HG02938 (cell line): ENCODE measurements around the gene RAB3B.

Experiments used
- ATAC-seq: cut with Tn5 transposase; IDR thresholded peaks from one replicate; pipeline ENCODE4 v1.9.1; 2021; ENCODE audit warnings: mild to moderate bottlenecking, moderate library complexity; ENCODE audit not compliant: unreplicated experiment

The RAB3B gene

DNA sequence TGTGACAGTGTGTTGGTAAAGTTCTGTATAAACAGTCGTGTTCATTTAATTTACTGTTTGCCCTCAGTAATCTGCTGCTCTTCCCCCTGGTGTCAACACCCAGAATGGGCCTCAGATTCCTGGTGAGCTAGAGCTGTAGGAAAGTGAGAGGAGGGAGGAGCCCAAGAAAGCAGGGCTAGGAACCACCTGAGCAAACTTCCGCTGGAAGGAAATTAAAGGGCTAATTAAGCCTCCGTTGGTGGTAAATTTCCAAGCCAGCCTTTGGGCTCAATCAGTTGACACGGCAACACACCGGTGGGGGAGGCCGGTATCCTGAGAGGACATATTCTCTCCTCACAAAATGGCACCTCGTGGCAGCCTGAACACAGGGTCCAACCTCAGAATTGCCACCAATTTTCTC is 32.9 kb downstream of the RAB3B start:
- no peak for ATAC-seq

DNA sequence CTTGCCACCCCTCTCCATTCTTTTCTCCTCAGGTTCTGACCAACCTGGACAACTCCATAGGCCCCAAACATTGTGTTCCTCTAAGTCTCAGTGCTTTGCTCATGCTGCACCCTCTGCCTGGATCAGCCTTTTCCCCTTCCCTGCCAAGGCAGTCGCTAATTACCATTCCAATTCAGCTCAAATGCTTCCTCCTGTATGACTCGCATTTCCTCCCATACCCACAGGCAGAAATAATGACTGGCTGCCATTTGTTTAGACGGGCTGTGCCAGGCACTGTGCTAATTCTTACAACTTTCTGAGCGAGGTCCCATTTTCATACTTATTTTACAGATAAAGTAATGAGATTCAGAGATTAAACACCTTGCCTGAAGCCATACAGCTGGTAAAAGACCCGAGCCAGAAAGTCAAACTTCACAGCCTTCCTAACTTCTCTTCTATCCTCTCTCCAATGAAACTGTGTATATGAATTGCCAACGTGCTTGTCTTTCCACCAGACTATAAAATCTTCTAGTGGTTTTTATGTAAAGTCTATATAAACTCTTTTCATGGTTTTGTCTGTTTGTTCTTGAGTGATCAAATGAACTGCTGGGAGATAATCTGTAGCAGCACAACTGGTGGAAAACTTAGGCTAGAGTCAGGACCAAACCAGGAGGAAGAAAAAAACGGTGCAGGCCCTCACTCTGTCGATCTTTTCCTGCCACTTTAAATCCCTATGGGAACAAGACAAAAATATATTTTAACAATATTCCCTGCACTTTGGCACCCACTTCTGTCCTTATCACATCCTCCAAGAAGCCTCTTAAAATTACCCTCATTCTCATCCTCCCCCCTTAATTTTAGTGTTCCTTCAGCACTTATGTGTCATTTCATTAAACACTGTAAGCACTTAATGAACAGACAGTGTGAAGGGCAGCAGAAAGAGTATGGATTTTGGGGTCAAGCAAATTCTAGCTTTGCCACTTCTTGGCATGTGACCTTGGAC is 33.7 kb downstream of the RAB3B start:
- no peak for ATAC-seq

DNA sequence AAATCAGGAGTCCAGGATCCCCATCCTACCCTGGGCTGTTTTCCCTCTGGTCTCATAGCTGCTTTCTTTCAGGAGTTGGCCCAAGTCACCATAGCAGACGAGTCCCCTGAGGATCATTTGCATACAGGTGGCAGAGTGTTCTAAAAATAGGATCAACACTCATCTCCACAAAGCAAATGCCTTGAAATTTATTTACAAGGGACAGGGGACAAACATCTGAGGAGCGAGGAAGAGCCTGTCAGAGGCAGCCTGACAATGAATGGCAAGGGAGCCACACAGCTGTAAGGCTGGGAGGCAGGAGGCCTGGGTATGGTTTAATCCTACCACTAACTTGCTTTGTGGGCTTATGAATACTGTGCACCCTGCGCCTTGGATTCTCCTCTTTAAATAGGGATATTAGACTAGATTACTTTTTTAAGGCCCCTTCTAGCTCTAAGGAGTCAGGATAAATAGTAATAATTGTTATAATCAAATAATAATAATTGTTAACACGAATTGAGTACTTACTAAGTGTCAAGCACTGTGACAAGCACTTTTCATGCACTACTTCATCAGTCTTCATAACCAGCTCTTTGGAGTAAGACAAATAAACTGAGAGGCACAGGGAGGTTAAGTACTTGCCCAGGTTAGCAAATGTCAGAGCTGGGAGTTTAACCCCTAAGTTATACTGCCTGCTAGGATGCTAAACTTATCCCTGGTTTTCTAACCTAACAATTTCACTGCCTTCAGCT is 34.5 kb downstream of the RAB3B start:
- peak; percentile 53 for ATAC-seq

- ATAC-seq: no peak
Observed at GRCh38 chr1:51954783-51955182, 35.7 kb downstream of the RAB3B start.

DNA sequence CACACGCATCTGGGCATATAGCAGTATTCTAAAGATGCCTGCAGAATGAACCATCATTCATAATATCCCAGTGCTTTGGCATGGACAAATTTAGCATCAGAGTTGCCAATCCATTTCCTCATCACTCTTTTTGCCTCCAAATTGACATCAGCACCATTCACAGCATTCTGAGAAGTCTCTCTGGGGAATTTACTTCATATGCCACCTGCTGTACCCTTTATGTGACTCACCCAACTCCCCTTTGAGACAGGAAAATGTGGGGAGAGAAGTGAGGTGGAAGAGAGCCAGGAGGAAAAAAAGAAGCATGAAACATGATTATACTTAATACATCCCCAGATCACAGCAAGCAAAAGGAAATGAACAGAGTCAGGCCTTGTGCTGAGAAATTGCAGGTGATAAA is 37.4 kb downstream of the RAB3B start:
- ATAC-seq: no peak

- ATAC-seq: no peak
Observed at GRCh38 chr1:51952638-51953037, 37.9 kb downstream of the RAB3B start.

DNA sequence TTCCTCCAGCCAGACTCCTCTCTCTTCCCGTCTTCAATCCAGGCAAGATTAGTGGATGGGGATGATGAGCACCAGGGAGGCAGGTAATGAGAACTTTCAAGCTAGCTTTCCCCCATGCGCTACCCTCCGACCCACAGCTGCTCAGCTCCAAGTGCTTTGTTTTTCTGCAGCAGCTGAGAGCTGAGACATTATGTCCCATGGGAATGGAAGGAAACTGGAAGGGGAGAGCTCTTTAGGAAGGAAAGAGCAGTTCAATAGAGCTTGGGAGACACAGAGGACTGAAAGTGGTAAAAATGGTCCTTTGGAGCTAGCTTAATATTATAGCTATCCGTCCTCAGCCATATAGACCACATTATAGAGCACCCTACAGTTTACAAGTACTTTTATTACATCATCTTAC is 39.8 kb downstream of the RAB3B start:
- no peak for ATAC-seq

- no peak for ATAC-seq
Observed at GRCh38 chr1:51949014-51949702, 41.3 kb downstream of the RAB3B start.

DNA sequence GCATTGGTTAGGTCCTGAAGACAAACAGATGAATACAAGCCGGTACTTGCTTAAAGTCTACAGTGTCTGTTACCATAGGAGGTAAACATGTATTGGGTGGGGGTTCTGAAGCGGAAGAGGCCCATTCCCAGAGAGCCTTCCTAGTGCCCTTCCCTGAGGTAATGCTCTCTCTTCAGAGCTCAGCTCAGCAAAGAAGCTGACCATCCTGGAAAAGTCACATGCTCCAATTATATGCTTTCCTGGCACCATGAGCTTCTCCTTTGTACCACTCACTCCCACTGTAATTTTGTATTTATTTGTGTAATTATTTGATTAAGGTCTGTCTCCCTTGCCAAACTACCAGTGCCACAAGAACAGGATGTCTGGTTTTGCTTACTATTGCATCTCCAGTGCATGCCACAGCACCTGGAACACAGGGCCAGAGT is 42.0 kb downstream of the RAB3B start:
- no peak for ATAC-seq

DNA sequence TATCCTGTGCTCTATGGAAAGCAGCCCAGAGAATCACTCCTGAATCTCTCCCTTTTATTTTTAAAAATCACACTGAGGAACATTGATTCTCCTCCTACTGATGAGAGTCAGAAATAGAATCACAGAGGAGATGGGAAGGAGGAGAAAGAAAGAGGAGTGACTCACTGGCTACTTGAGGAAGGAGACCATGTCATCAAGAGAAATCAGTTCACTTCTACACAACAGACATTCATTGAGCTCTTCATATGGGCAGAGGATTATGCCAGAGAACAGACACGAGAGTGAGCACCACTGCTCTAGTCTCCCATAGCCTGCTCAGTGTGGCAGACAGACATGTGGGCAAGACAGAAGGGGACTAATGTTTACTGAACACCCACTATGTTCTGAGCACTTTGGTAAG is 44.2 kb downstream of the RAB3B start:
- ATAC-seq: no peak

DNA sequence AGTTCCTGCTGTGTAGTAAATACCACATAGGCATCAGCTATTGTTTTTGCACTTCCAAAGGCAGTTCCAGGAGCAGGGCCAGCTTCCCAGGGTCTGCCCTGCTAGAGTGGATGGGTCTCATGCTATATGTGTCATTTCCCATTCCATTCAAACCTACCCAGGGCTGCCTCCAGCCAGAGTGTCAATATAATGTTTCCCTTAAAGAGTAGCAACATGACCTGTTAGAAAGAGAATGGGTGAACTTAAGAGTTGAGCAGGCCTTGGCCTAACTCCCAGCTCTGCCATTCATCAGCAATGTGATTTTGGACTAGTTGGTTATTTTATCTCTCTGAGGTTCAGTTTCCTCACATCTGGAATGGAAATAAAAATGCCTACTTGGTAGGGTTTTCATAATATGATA is 44.9 kb downstream of the RAB3B start:
- ATAC-seq: no peak

DNA sequence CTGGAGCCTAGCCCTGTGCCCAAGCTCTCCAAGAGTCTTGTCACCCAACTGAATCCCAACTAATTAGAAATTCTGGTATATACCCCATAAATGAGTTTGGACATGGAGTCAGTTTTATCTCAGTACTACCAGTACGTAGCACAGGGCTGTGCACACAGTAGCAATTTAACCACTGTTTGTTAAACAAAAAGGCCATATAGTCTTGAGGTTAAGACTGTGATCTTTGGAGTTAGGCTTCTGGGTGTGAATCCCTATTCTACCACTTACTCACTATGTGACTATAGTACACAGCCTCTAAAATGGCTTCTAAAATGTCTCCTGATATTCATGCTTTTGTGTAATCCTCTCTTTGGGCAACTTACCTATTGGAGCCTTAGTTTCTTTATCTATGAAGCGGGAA is 48.2 kb downstream of the RAB3B start:
- ATAC-seq: no peak

DNA sequence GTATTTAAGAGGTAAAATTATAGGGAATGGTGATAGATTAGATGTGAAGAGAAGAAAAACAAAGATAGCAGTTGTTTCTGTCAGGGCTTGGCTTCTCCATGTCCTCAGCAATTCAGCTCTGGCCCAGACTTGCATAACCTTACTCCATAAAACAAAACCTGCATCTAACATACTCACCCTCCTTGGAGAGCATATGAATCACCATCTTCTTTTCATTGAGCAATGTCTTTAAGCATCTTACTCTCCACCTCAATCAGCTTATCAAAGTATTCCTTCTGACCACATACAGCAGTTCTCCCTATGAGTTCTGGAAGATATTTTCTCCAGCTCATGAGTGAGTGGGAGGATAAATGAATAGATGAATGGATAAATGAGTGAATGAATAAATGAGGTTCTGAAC is 49.0 kb downstream of the RAB3B start:
- no peak for ATAC-seq

- ATAC-seq: no peak
Observed at GRCh38 chr1:51937112-51937511, 53.4 kb downstream of the RAB3B start.

- ATAC-seq: no peak
Observed at GRCh38 chr1:51936531-51936930, 54.0 kb downstream of the RAB3B start.

DNA sequence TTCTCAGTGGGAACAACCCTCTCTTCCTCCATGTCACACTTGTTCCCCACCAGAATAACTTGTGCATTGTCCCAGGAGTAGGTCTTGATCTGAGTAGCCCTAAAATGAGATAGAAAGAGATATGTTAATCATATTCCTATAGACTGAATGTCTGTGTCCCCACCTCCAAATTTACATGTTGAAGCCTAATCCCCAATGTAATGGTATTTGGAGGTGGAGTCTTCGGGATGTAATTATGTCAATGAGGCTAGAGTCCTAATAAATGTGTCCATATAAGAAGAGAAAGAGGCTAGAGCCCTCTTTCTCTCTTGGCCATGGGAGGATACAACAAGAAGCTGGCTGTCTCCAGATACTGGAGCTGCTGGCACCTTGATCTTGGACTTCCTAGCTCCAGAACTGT is 57.2 kb downstream of the RAB3B start:
- no peak for ATAC-seq

GRCh38 chr1:51930329-51930728 is 60.2 kb downstream of the RAB3B start:
- no peak for ATAC-seq

- ATAC-seq: no peak
Observed at GRCh38 chr1:51928896-51929295, 61.6 kb downstream of the RAB3B start.

DNA sequence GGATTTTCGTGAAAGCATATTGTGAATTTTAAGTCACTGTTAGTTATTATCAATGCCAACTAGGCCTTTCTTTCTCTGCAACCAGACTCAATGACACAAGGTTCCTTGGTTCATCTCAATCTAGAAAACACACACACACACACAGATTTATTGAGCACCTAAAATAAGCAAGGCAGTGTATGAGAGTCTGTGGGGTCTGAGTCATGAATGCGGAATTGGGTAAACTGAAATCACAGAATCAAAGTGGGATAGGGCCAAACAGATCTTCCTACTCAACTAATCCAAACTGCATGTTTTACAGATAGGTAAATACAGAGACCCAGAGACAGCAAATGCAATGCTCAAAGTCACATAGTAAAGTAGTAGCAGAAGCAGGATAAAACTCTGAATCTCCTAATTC is 63.5 kb downstream of the RAB3B start:
- no peak for ATAC-seq

DNA sequence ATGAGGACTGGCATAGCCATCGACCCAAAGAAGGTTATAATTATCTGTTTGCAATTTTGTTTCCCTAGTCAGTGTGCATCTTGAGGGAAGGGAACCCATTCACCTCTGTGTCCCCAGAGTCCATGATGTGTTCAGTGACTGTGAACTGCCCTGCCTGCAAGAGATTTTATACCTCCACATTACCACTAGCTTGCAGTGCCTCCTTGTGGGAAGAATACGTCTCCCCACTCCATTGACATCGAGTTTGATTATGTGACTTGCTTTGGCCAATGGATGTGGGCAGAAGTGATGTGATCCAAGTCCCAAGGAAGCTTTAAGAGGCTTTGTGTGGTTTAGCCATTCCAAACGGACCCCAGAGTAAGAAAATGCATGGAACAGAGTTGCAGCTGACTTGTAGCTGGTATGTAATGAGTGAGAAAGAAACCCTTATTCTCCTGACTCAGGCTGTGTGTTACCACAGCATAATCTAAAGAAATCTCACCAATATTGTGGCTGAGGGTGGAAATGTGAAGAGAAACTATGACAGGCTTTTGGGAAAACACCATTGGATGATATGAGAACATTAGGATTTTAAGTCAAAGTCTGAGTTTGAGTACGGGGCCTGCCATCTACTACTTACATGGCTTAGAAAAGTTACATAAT is 64.2 kb downstream of the RAB3B start:
- ATAC-seq: no peak

DNA sequence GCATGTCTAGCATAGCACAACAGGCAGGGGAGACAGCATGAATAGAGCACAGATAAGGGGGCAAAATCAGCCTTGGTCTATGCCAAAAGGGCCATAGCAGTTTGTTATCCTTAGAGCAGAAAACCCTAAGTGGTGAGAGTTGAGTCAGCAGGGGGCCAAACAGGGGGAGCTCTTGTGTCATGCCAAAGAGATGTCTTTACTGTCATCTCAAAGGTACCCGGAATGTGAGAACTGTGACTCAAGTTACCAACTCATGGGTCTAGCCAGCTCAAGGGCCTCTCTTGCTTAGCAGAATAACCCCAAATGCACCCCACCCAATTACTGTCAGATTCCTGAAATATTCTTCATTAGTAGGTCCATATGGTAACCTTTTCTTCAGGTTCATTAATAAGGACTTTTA is 66.0 kb downstream of the RAB3B start:
- no peak for ATAC-seq
